KMS-11 (cell line): Measurements from ENCODE around the gene BCAR3.

ENCODE experiments used
- H2AFZ ChIP-seq: fragments of 200-600 bp; sonication (generic); 2 replicates; pipeline ENCODE4 v1.6.1; 2016; ENCODE audit warnings: antibody characterized with exemption, mixed run types, low read depth
- H3K27ac ChIP-seq: fragments of 200-600 bp; sonication (generic); 2 replicates; pipeline ENCODE4 v1.6.1; 2016; ENCODE audit warnings: mild to moderate bottlenecking, mixed run types
- H3K27me3 ChIP-seq: fragments of 200-600 bp; sonication (generic); 2 replicates; pipeline ENCODE4 v1.6.1; 2017; ENCODE audit warnings: mild to moderate bottlenecking, low read depth, mixed run types, moderate library complexity; ENCODE audit not compliant: insufficient read depth
- H3K36me3 ChIP-seq: fragments of 200-600 bp; sonication (generic); 2 replicates; pipeline ENCODE4 v1.6.1; 2017; ENCODE audit warnings: mild to moderate bottlenecking, mixed run types; ENCODE audit not compliant: insufficient read depth
- H3K4me1 ChIP-seq: fragments of 200-600 bp; sonication (generic); 2 replicates; pipeline ENCODE4 v1.6.1; 2016; ENCODE audit warnings: mild to moderate bottlenecking, low read depth, mixed run types; ENCODE audit not compliant: poor library complexity, severe bottlenecking
- H3K4me2 ChIP-seq: fragments of 200-600 bp; sonication (generic); 2 replicates; pipeline ENCODE4 v1.7.0; 2016; ENCODE audit warnings: mild to moderate bottlenecking, mixed run types
- H3K4me3 ChIP-seq: fragments of 200-600 bp; sonication (generic); IDR thresholded peaks from 2 replicates; pipeline ENCODE4 v1.6.1; 2017; ENCODE audit warnings: low read depth, low read length, mixed read lengths; ENCODE audit not compliant: insufficient read depth
- H3K79me2 ChIP-seq: fragments of 200-600 bp; sonication (generic); 2 replicates; pipeline ENCODE4 v1.6.1; 2016; ENCODE audit warnings: low read depth, mixed run types; ENCODE audit not compliant: insufficient read depth
- H3K9ac ChIP-seq: fragments of 200-600 bp; sonication (generic); 2 replicates; pipeline ENCODE4 v1.6.1; 2016; ENCODE audit warnings: mild to moderate bottlenecking, mixed run types
- H4K20me1 ChIP-seq: fragments of 200-600 bp; sonication (generic); 2 replicates; pipeline ENCODE4 v1.6.1; 2016; ENCODE audit warnings: mild to moderate bottlenecking, mixed run types; ENCODE audit not compliant: insufficient read depth
- TF ChIP-seq, protein P1 (sequence below): fragments of 200-600 bp; sonication (generic); conservative IDR thresholded peaks from 2 replicates; pipeline ENCODE4 v1.6.1; 2017; ENCODE audit warnings: low read depth, mild to moderate bottlenecking, antibody characterized with exemption, low read length, moderate library complexity, mixed read lengths

BCAR3 gene

DNA sequence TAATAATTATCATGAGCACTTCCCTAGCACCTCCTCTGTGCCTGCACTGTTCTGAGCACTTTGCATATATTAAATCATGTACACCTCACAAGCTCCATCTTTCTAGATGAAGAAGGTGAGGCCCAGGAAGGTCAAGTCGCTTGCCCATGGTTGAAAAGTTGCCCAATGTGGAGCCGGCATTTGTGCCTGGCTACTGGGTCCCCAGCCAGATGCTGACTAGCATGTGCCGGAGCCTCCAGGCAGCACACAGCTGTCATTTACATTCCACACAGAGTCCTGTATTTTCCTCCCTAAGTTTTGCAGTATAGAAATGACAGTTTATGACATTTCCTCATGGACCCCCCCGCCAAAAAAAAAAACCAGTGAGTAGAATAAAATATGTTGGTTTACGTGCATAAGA, 94.3 kb downstream of the BCAR3 start:
- Histone ChIP-seq H3K27me3 (no peaks in the 10 kb centered on the region), H3K4me1 (no peaks in the 10 kb centered on the region), H3K27ac (no peak overlapping the region), H2AFZ (no peak overlapping the region), H3K9ac (no peak overlapping the region), H3K4me3 (no peak overlapping the region), H3K79me2 (no peaks in the 10 kb centered on the region), H3K4me2 (no peak overlapping the region), H3K36me3 (no peaks in the 10 kb centered on the region), H4K20me1 (no peaks in the 10 kb centered on the region)
- TF ChIP-seq, protein P1, sequence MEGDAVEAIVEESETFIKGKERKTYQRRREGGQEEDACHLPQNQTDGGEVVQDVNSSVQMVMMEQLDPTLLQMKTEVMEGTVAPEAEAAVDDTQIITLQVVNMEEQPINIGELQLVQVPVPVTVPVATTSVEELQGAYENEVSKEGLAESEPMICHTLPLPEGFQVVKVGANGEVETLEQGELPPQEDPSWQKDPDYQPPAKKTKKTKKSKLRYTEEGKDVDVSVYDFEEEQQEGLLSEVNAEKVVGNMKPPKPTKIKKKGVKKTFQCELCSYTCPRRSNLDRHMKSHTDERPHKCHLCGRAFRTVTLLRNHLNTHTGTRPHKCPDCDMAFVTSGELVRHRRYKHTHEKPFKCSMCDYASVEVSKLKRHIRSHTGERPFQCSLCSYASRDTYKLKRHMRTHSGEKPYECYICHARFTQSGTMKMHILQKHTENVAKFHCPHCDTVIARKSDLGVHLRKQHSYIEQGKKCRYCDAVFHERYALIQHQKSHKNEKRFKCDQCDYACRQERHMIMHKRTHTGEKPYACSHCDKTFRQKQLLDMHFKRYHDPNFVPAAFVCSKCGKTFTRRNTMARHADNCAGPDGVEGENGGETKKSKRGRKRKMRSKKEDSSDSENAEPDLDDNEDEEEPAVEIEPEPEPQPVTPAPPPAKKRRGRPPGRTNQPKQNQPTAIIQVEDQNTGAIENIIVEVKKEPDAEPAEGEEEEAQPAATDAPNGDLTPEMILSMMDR = no peak

- Histone ChIP-seq H3K9ac (no peak overlapping the region), H4K20me1 (no peaks in the 10 kb centered on the region), H3K4me2 (no peak overlapping the region), H3K4me3 (no peak overlapping the region), H3K4me1 (no peaks in the 10 kb centered on the region), H2AFZ (no peak overlapping the region), H3K27me3 (no peaks in the 10 kb centered on the region), H3K36me3 (no peaks in the 10 kb centered on the region), H3K27ac (no peak overlapping the region), H3K79me2 (no peaks in the 10 kb centered on the region)
- TF ChIP-seq, protein P1 = no peak
These were observed 96.3 kb downstream of the BCAR3 start for GRCh38 chr1:93585059-93585966.

GRCh38 chr1:93584261-93585003, 97.2 kb downstream of the BCAR3 start:
- Histone ChIP-seq H3K4me2 (no peak overlapping the region), H3K27me3 (no peaks in the 10 kb centered on the region), H3K27ac (no peak overlapping the region), H3K4me1 (no peaks in the 10 kb centered on the region), H3K36me3 (no peaks in the 10 kb centered on the region), H4K20me1 (no peaks in the 10 kb centered on the region), H2AFZ (no peak overlapping the region), H3K9ac (no peak overlapping the region), H3K79me2 (no peaks in the 10 kb centered on the region), H3K4me3 (no peak overlapping the region)
- TF ChIP-seq, protein P1 = no peak

GRCh38 chr1:93581917-93582850, 99.5 kb downstream of the BCAR3 start:
- H3K27me3 ChIP-seq = no peaks in the 10 kb centered on the region
- no peak overlapping the region for H2AFZ ChIP-seq
- no peaks in the 10 kb centered on the region for H3K4me1 ChIP-seq
- TF ChIP-seq, protein P1 = no peak
- no peaks in the 10 kb centered on the region for H4K20me1 ChIP-seq
- H3K9ac ChIP-seq = no peak overlapping the region
- no peak overlapping the region for H3K4me2 ChIP-seq
- H3K36me3 ChIP-seq = no peaks in the 10 kb centered on the region
- H3K79me2 ChIP-seq = no peaks in the 10 kb centered on the region
- no peak overlapping the region for H3K27ac ChIP-seq
- no peak overlapping the region for H3K4me3 ChIP-seq
